ENCODE data around the gene KRT31.
"Not testable (repeated sequence)": the region's sequence is repeated elsewhere in the genome, so short reads cannot be mapped to it uniquely, and the experiment has no call there.

Gene KRT31

GRCh38 chr17:41417127-41417526 lies 19.7 kb upstream of the KRT31 start:
- no peak for DNase-seq

- DNase-seq, result no peak
Measured at GRCh38 chr17:41416479-41416878, 19.1 kb upstream of the KRT31 start.

GRCh38 chr17:41415833-41416335 lies 18.5 kb upstream of the KRT31 start:
- no peak for DNase-seq

- no peak for DNase-seq
Measured at GRCh38 chr17:41415411-41415810, 18.0 kb upstream of the KRT31 start.

- no peak for DNase-seq
Measured at GRCh38 chr17:41413982-41414381, 16.6 kb upstream of the KRT31 start.

- no peak for DNase-seq
Measured at GRCh38 chr17:41413353-41413957, 16.0 kb upstream of the KRT31 start.

GRCh38 chr17:41411072-41411840 lies 13.8 kb upstream of the KRT31 start:
- DNase-seq, result no peak

GRCh38 chr17:41407226-41407625 lies 9.8 kb upstream of the KRT31 start:
- no peak for DNase-seq

- no peak for DNase-seq
Measured at GRCh38 chr17:41406205-41406604, 8.8 kb upstream of the KRT31 start.

- peak; percentile 71 for DNase-seq
Measured at GRCh38 chr17:41404024-41404671, 6.7 kb upstream of the KRT31 start.

GRCh38 chr17:41403404-41404023 lies 6.1 kb upstream of the KRT31 start:
- no peak for DNase-seq

- DNase-seq, result no peak
Measured at GRCh38 chr17:41402161-41402560, 4.8 kb upstream of the KRT31 start.

GRCh38 chr17:41396340-41396739 lies 1.1 kb downstream of the KRT31 start:
- DNase-seq, result no peak

GRCh38 chr17:41395611-41396010 lies 1.8 kb downstream of the KRT31 start:
- no peak for DNase-seq

GRCh38 chr17:41395044-41395443 lies 2.4 kb downstream of the KRT31 start:
- DNase-seq, result not testable (repeated sequence)

GRCh38 chr17:41394254-41394996 lies 3.0 kb downstream of the KRT31 start:
- DNase-seq, result no peak

GRCh38 chr17:41393826-41394225 lies 3.6 kb downstream of the KRT31 start:
- DNase-seq, result no peak

GRCh38 chr17:41393294-41393693 lies 4.1 kb downstream of the KRT31 start:
- no peak for DNase-seq

GRCh38 chr17:41392278-41392677 lies 5.1 kb downstream of the KRT31 start:
- no peak for DNase-seq

GRCh38 chr17:41391535-41391934 lies 5.9 kb downstream of the KRT31 start:
- DNase-seq, result no peak

GRCh38 chr17:41390411-41390938 lies 6.9 kb downstream of the KRT31 start:
- no peak for DNase-seq

- DNase-seq, result no peak
Measured at GRCh38 chr17:41387670-41388069, 9.7 kb downstream of the KRT31 start.

GRCh38 chr17:41386227-41386626 lies 11.2 kb downstream of the KRT31 start:
- no peak for DNase-seq

Data from NCI-H748 treated with DMSO at 0.1 percent for 48 hours (cell line).